Stimulated activated CD4-positive, alpha-beta T cell treated with anti-CD3 and anti-CD28 coated beads, Interleukin-1b, Interleukin-23, amount 100 ng/mL, for 48 hours (primary cell): Measurements from ENCODE around the gene FOXRED1.
A peak's percentile ranks its signal among the peaks of the same experiment; 100 is the strongest.
"Not testable (repeated sequence)": the region's sequence is repeated elsewhere in the genome, so short reads cannot be mapped to it uniquely, and the experiment has no call there.

Source experiments
- DNase-seq: peaks from one replicate; pipeline ENCODE4 v3.0.0-alpha.2; 2020

FOXRED1 gene

GRCh38 chr11:126268708-126269579 lies at the start of gene FOXRED1, which contains the start of gene SRPRA:
FOXRED1 (plus strand) TSS chr11:126269154; CDS start chr11:126269207, 53 bp downstream.
SRPRA (minus strand) TSS chr11:126268895; CDS start chr11:126268804, 91 bp downstream.
- DNase-seq, result peak; percentile 100

DNA sequence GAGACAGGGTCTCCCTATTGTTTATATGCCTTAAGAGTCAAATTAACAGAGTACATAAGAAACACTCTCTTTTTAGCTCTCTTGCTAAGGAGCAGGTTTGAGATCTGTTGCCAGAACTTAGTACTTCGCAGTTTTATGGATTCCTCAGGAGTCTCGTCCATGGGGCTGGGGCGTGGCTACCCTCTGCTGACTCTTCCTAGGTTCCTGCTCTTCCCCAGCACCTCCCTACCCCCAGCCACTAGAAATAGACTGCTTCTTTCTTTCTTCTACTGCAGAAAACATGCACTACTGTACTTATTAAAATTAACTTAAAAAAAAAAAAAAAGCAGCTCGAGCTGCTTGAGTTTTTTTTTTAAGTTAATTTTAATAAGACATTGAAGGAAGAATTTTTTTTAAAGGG lies 49.4 kb upstream of the FOXRED1 start:
- DNase-seq, result no peak

DNA sequence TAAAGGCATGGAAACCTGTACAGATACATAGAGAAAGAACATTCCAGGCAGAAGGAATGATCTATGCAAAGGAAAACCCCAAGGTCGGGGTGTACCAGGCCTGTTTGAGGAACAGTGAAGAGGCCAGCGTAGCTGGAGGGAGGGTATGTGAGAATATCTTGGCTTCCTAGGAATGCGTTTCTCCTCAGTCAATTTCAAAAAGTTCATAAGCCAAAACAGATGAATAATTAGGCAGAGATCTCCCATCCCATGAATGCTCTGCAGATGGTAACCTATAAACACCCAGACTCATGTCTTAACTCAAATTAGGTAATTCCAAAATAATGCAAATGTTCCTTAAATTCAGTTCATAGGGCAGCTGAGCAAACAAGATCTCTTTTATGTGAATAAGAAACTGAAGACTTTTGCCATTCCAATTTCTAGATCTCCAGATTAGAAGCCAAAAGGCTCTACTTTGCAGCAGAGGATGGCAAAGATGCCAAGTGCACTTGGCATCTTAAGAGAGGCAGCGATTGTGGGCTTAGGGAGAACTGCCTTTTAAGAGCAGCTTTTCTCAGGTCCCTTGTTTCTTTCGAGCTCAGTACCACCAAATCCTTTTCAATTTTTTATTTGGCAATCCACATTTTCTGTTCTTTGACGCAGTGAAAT lies 44.2 kb upstream of the FOXRED1 start:
- DNase-seq, result no peak

DNA sequence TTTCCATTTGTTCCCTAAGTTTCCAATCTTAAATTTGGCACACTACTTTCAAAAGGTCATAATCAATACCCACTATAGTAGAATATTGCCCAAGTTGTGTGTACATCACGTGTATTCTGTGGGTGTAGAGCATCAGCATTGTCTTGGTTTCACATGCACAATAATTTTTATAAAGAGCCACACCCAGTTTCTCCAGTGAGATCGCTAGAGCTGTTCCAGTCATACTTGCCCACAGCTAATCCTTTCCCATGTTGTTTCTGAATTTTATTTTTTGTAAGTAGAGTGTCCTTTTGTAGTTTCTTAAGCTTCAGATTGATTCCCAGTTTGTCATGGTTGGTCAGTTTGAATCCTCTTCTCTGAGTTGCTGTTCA lies 43.7 kb upstream of the FOXRED1 start:
- DNase-seq, result no peak

GRCh38 chr11:126226334-126227084 lies 42.4 kb upstream of the FOXRED1 start:
- DNase-seq, result no peak

DNA sequence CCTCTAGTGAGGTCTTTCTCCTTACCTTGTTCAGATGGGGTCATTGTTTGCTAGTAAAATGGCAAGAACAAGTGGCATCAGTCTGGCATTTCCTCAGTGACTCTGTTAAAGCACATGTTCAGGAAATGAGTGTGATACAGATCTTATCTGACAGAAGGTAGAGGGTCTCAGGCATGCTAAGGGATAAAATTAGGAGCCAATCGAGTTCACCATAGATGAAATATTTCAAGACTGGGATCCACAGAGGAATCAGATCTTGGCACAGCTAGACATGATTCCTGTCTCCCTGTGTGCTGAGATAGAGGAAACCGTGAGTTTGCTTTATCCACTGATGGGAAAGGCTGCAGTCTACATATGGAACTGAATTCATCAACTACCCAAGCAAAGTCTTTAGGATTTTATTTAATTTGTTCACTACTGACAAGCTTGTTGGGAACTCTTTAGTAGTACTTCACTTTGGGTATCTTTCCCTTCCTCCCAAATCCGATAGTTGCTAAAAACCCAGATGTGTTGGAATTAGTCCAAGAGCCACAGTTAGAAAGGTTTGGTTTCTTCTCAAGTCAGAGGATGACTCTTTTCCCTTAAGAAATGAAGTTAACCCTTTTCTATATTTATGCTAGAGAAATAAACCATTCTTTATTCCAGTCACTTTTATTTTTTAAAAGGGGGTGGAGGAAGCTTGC lies 39.0 kb upstream of the FOXRED1 start:
- DNase-seq, result no peak

GRCh38 chr11:126231725-126232459 lies 37.1 kb upstream of the FOXRED1 start:
- DNase-seq, result no peak

DNA sequence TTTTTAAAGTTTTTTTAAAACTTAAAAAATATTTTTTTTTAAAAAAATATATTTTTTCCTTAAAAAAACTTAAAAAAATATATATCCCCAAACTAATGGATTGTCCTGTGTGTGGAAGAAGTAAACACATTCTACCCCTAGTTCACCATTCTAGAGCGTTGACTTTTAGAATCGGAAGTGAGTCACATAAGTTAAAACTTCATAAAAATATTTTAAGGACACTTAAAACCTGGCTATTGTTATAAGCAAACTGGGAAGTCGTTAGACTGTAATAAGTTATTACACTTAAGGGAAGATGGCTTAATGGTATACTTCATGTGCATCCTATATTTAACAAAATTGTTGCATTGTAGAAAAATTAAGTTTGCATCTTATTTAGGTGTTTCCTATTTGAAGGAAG lies 36.3 kb upstream of the FOXRED1 start:
- no peak for DNase-seq

DNA sequence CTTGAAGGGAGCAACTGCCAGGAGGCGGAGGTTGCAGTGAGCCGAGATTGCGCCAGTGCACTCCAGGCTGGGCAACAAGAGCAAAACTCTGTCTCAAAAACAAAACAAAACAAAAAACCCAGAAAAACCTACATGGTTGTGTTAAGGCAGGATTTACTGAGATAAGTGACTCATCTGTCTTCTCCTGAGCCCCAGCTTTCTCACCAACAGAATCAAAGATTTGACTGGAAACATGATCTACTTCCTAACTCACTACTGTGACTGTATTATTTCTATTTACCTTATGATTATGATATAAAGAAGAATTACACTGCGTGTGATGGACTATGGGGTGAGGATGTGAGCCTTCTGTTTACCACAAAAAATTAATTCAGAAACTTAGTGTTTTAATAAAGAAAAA lies 35.6 kb upstream of the FOXRED1 start:
- DNase-seq, result no peak

GRCh38 chr11:126246636-126247035 lies 22.3 kb upstream of the FOXRED1 start:
- DNase-seq, result no peak

DNA sequence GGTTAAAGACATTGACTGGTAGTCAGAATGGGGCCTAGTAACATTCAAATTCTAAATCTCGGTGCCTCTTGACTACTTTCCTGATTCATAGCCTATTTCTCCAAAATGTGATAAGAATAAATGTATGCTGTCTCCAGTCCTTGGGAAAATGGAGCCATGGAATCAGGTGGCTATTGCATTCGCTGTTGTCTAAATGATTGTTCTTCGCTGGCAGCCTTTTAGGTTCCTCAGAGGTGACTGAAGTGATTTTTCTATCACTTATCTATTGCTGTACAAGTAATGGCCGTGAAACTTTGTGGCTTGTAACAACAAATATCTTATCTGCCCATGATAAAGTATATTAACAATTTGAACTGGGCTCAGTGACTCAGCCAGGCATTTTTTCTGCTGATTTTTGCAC lies 15.7 kb upstream of the FOXRED1 start:
- DNase-seq, result no peak

DNA sequence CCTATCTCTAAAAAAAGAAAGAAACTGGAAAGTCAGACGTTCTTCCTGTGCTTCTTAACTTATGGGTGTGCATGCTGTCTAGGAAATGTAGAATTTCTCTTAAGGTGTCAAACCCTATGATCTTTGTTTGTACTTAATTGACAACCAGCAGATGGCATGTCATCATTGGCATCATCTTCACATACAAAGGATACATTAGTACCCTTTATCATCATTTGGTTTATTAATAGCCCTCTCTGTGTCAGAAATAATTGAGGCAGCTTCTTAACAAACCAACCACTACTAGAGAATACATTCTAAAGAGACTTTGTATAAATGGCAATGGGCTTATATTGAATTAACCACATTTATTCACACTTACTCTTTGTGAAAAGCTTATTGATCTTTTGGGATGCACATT lies 14.1 kb upstream of the FOXRED1 start:
- DNase-seq, result no peak

GRCh38 chr11:126255507-126255906 lies 13.4 kb upstream of the FOXRED1 start:
- not testable (repeated sequence) for DNase-seq

DNA sequence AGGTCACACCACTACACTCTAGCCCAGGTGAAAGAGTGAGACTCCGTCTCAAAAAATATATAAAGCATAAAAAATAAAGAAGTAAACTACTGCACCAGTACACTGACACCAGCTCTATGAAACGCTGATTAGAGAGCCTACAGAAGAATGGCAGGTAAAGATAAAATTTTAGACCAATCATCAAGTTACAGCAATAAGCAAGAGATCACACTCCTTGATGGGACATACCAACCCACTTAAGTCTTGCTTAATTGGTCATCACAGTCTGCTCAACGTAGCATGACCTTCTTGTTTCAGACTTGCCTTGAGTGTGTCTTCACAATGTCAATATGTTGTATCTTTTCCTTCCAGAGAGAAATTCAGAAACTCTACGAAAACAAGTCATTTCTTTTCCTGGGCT lies 12.7 kb upstream of the FOXRED1 start:
- no peak for DNase-seq

GRCh38 chr11:126257144-126257543 lies 11.8 kb upstream of the FOXRED1 start:
- DNase-seq, result no peak

- no peak for DNase-seq
These were observed 11.2 kb upstream of the FOXRED1 start for GRCh38 chr11:126257764-126258163.

GRCh38 chr11:126262216-126262615 lies 6.7 kb upstream of the FOXRED1 start:
- DNase-seq, result no peak

GRCh38 chr11:126263489-126263888 lies 5.5 kb upstream of the FOXRED1 start:
- DNase-seq, result no peak

GRCh38 chr11:126265811-126266210 lies 3.1 kb upstream of the FOXRED1 start:
- DNase-seq, result no peak

DNA sequence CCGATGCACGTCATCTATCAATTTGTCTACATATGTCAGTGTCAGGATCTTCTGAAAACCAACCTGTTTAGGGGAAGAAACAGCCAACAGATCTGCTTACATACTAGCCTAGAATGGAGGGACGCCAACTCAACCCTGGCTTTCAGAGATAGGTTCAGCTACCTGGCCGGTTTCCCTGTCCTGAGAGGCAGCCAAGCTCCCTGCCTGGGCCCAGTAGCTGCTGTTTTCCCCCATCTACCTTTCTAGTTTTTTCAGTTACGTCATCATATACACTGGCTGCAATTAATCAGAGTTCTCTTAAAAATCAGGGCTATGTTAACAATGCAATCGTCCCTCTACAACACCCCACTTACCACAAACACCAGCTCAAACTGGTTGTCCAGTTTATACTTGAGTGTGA lies 1.3 kb upstream of the FOXRED1 start:
- no peak for DNase-seq

- DNase-seq, result no peak
These were observed 620 bp upstream of the FOXRED1 start for GRCh38 chr11:126268361-126268707.

DNA sequence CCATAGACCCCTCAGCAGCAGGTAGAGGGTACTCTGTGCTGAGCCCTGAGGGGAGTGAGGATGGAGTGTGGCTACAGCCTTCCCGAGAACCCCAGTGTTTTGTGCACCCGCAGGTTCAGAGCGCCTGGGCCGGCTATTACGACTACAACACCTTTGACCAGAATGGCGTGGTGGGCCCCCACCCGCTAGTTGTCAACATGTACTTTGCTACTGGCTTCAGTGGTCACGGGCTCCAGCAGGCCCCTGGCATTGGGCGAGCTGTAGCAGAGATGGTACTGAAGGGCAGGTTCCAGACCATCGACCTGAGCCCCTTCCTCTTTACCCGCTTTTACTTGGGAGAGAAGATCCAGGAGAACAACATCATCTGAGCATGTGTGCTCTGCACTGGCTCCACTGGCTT lies 8.4 kb downstream of the FOXRED1 start:
- no peak for DNase-seq
